Fibroblast of lung (primary cell): ENCODE data around the gene OPRD1. TPM values are rescaled to one million over a fixed set of nuclear protein-coding genes. Genes with fewer than 3 reads are reported as not detected.

ENCODE experiments used
- DNase-seq, 2 donors: peaks; one replicate each; pipeline versions ENCODE4 v3.0.0 to v3.0.0-alpha.2; 2010; ENCODE audit warnings: low read depth in 2 of 2
- H2AFZ ChIP-seq: 2 replicates; pipeline ENCODE4 v1.5.1; 2012; ENCODE audit warnings: low read length, control low read depth, inconsistent platforms
- H3K27ac ChIP-seq: 2 replicates; pipeline ENCODE4 v1.5.1; 2011; ENCODE audit warnings: low read length, control low read depth; ENCODE audit not compliant: insufficient read depth
- H3K27me3 ChIP-seq: 2 replicates; pipeline ENCODE4 v1.5.1; 2011; ENCODE audit warnings: mild to moderate bottlenecking, low read length; ENCODE audit not compliant: control insufficient read depth, insufficient read depth
- H3K36me3 ChIP-seq: 2 replicates; pipeline ENCODE4 v1.5.1; 2011; ENCODE audit warnings: low read length; ENCODE audit not compliant: control insufficient read depth, insufficient read depth
- H3K4me1 ChIP-seq: 2 replicates; pipeline ENCODE4 v1.5.1; 2011; ENCODE audit warnings: low read length; ENCODE audit not compliant: control insufficient read depth, insufficient read depth; ENCODE audit errors: extremely low read depth
- H3K4me2 ChIP-seq: 2 replicates; pipeline ENCODE4 v1.5.1; 2011; ENCODE audit warnings: low read length, control low read depth; ENCODE audit not compliant: insufficient read depth; ENCODE audit errors: extremely low read depth
- H3K4me3 ChIP-seq, 4 experiments: fragments of 200-600 bp in 1 of 4; sonication (generic) in 1 of 4; replicated peaks in 1 of 4; 2 replicates each; pipeline ENCODE4 v1.5.1; 2011 to 2016; ENCODE audit warnings: low read length in 4 of 4, low read depth in 3 of 4, mild to moderate bottlenecking in 3 of 4, control low read depth in 2 of 4, inconsistent platforms in 1 of 4, mixed read lengths in 1 of 4; ENCODE audit not compliant: insufficient read depth in 1 of 4; ENCODE audit errors: control extremely low read depth in 1 of 4
- H3K79me2 ChIP-seq: 2 replicates; pipeline ENCODE4 v1.5.1; 2012; ENCODE audit warnings: mild to moderate bottlenecking, low read length, inconsistent platforms; ENCODE audit not compliant: control insufficient read depth, insufficient read depth
- H3K9ac ChIP-seq: 2 replicates; pipeline ENCODE4 v1.5.1; 2011; ENCODE audit warnings: mild to moderate bottlenecking, low read length, control low read depth; ENCODE audit not compliant: insufficient read depth
- H3K9me3 ChIP-seq: 2 replicates; pipeline ENCODE4 v1.5.1; 2012; ENCODE audit warnings: low read depth, low read length; ENCODE audit not compliant: control insufficient read depth, insufficient read depth
- H4K20me1 ChIP-seq: 2 replicates; pipeline ENCODE4 v1.5.1; 2011; ENCODE audit warnings: low read length; ENCODE audit not compliant: control insufficient read depth, insufficient read depth; ENCODE audit errors: extremely low read depth
- EZH2 ChIP-seq: IDR thresholded peaks from 2 replicates; pipeline ENCODE4 v1.5.1; 2012; ENCODE audit warnings: low read length, control low read depth, mild to moderate bottlenecking; ENCODE audit errors: missing control alignments
- polyA plus RNA-seq, 2 donors: library from polyadenylated mRNA; depleted of rRNA in 1 of 2; stranded (reverse) in 1 of 2; unstranded in 1 of 2; fragments of >200 nt; gene quantifications; 2 replicates each; pipeline ENCODE4 v1.2.1, GENCODE V29; 2011 to 2012; ENCODE audit warnings: missing spikeins in 1 of 2
- total RNA-seq: library from RNA; depleted of rRNA; stranded (reverse); fragments of >200 nt; gene quantifications from 2 replicates; pipeline ENCODE4 v1.2.1, GENCODE V29; 2014
- TF ChIP-seq, protein P1 (sequence below), 2 donors: IDR thresholded peaks in 1 of 2; conservative IDR thresholded peaks in 1 of 2; 1 replicate in 1 of 2; 2 replicates in 1 of 2; pipeline ENCODE4 v1.5.1; 2011 to 2012; ENCODE audit warnings: low read length in 2 of 2, control low read depth in 1 of 2, inconsistent platforms in 1 of 2, low read depth in 1 of 2, mild to moderate bottlenecking in 1 of 2

The OPRD1 gene
- total and polyA plus RNA-seq, 2 donors (not counting 1 experiment from before 2014, with no cell fraction given) = under 0.01 to 0.01 TPM

DNA sequence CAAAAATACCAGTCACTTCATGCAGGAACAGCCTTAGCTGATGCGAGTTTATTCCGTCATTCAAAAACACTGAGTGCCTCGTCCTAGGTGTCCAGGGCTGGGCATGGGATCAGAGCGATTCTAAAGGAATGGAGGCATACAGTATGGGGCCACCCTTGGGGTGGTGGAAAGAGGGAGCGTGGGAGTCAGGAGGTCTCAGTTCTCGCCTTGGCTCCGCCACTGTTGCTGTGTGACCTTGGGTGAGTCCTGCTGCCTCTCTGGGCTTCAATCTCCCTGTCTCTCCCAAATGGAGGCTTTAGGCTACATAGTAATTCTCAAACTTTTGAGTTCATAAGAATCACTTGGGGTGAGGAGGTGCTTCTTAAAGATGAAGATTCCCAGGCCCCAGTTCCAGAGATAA lies 44.0 kb downstream of the OPRD1 start:
- Histone ChIP-seq H3K4me3 (no peak overlapping the region), H3K4me2 (no peak overlapping the region), H3K4me1 (no peaks in the 10 kb centered on the region), H3K79me2 (no peaks in the 10 kb centered on the region), H3K9ac (no peak overlapping the region), H3K27me3 (no peaks in the 10 kb centered on the region), H3K9me3 (no peaks in the 10 kb centered on the region), H3K27ac (no peak overlapping the region), H3K36me3 (no peaks in the 10 kb centered on the region), H4K20me1 (no peaks in the 10 kb centered on the region), H2AFZ (no peak overlapping the region)
- no peak for TF ChIP-seq EZH2
- TF ChIP-seq, protein P1, sequence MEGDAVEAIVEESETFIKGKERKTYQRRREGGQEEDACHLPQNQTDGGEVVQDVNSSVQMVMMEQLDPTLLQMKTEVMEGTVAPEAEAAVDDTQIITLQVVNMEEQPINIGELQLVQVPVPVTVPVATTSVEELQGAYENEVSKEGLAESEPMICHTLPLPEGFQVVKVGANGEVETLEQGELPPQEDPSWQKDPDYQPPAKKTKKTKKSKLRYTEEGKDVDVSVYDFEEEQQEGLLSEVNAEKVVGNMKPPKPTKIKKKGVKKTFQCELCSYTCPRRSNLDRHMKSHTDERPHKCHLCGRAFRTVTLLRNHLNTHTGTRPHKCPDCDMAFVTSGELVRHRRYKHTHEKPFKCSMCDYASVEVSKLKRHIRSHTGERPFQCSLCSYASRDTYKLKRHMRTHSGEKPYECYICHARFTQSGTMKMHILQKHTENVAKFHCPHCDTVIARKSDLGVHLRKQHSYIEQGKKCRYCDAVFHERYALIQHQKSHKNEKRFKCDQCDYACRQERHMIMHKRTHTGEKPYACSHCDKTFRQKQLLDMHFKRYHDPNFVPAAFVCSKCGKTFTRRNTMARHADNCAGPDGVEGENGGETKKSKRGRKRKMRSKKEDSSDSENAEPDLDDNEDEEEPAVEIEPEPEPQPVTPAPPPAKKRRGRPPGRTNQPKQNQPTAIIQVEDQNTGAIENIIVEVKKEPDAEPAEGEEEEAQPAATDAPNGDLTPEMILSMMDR (conservative IDR thresholded peaks at IDR 0.05 in 1 of 2, IDR thresholded peaks at IDR 0.05 in 1 of 2; ENCODE audit: low read depth in 1 of 2, low read length in 2 of 2) = no peak
- DNase-seq = no peak

DNA sequence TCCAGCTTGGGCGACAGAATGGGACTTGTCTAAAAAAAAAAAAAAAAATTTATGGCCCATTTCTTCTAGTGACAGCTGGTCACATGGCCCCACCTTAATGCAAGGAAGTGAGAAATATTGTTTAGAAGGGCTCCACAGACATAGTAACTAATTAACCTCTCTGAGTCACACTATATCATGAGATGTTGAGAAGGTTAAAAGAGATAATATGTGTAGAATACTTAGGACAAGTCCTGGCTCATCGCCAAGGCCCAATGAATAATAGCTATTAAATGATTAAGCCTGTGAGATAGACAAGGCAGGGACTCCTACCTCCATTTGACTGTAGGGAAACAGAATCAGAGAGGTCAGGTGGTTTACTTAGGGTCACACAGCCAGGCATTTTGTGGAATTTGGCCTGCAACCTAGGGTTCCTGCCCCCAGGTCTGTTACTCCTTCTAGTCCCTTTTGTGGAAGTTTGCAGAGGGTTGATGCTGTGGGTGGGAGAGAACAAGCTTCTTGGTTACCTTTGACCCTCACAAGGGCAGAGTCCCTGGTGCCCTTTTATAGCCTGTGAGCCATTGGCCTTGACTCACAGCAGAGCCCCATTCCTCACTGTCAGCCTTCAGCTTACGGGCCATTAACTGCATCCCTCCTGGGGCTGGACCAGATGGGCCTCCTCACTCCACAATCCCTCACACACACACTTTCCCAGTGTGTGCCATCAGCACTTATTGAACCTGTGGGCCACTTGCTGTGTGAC lies 48.5 kb downstream of the OPRD1 start:
- Histone ChIP-seq H4K20me1 (no peaks in the 10 kb centered on the region), H3K4me3 (no peak overlapping the region), H3K9ac (no peak overlapping the region), H3K36me3 (no peaks in the 10 kb centered on the region), H3K79me2 (no peaks in the 10 kb centered on the region), H3K27ac (no peak overlapping the region), H2AFZ (no peak overlapping the region), H3K4me1 (no peaks in the 10 kb centered on the region), H3K4me2 (no peak overlapping the region), H3K27me3 (peaks cover 3% of the 10 kb centered on the region), H3K9me3 (no peaks in the 10 kb centered on the region)
- TF ChIP-seq, protein P1 (conservative IDR thresholded peaks at IDR 0.05 in 1 of 2, IDR thresholded peaks at IDR 0.05 in 1 of 2; ENCODE audit: low read depth in 1 of 2, low read length in 2 of 2) = no peak
- TF ChIP-seq EZH2 = no peak
- peak in 1 of 2 donors; percentile 59 for DNase-seq

DNA sequence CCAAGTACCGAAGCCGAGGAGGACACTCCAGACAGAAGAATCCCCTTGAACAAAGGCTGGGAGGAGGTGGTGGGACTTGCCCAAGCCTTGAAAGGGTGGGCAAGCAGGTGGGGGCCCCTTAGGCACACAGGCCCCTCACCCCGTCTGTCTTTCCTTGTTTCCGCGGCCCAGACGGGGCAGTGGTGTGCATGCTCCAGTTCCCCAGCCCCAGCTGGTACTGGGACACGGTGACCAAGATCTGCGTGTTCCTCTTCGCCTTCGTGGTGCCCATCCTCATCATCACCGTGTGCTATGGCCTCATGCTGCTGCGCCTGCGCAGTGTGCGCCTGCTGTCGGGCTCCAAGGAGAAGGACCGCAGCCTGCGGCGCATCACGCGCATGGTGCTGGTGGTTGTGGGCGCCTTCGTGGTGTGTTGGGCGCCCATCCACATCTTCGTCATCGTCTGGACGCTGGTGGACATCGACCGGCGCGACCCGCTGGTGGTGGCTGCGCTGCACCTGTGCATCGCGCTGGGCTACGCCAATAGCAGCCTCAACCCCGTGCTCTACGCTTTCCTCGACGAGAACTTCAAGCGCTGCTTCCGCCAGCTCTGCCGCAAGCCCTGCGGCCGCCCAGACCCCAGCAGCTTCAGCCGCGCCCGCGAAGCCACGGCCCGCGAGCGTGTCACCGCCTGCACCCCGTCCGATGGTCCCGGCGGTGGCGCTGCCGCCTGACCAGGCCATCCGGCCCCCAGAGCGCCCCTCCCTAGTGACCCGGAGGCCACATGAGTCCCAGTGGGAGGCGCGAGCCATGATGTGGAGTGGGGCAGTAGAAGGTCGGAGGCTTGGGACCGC lies 50.8 kb downstream of the OPRD1 start:
- H2AFZ ChIP-seq = no peak overlapping the region
- H3K27ac ChIP-seq = no peak overlapping the region
- no peak overlapping the region for H3K4me3 ChIP-seq
- DNase-seq = no peak
- no peak overlapping the region for H3K4me2 ChIP-seq
- peaks cover 12% of the 10 kb centered on the region for H3K27me3 ChIP-seq
- no peaks in the 10 kb centered on the region for H4K20me1 ChIP-seq
- H3K79me2 ChIP-seq = no peaks in the 10 kb centered on the region
- no peaks in the 10 kb centered on the region for H3K4me1 ChIP-seq
- H3K36me3 ChIP-seq = no peaks in the 10 kb centered on the region
- no peaks in the 10 kb centered on the region for H3K9me3 ChIP-seq
- TF ChIP-seq, protein P1 (conservative IDR thresholded peaks at IDR 0.05 in 1 of 2, IDR thresholded peaks at IDR 0.05 in 1 of 2; ENCODE audit: low read depth in 1 of 2, low read length in 2 of 2) = no peak
- H3K9ac ChIP-seq = no peak overlapping the region
